HUES6 (cell line): Measurements from ENCODE around the gene FOXP1.

ENCODE experiments used
- H3K27ac ChIP-seq: 2 replicates; pipeline ENCODE4 v1.7.0; 2013; ENCODE audit warnings: low read depth, mild to moderate bottlenecking, low read length, inconsistent platforms
- H3K27me3 ChIP-seq: 2 replicates; pipeline ENCODE4 v1.6.1; 2013; ENCODE audit warnings: low read length; ENCODE audit not compliant: control insufficient read depth, insufficient read depth
- H3K36me3 ChIP-seq: 2 replicates; pipeline ENCODE4 v1.6.1; 2013; ENCODE audit warnings: low read length; ENCODE audit not compliant: control insufficient read depth, insufficient read depth
- H3K4me1 ChIP-seq: 2 replicates; pipeline ENCODE4 v1.6.1; 2013; ENCODE audit warnings: low read length; ENCODE audit not compliant: control insufficient read depth, insufficient read depth
- H3K4me3 ChIP-seq: 2 replicates; pipeline ENCODE4 v1.5.1; 2013; ENCODE audit warnings: low read depth, low read length
- H3K9ac ChIP-seq: one replicate; pipeline ENCODE4 v1.6.1; 2013; ENCODE audit warnings: mild to moderate bottlenecking, low read length
- H3K9me3 ChIP-seq: 2 replicates; pipeline ENCODE4 v1.6.1; 2013; ENCODE audit warnings: low read depth, low read length; ENCODE audit not compliant: control insufficient read depth, insufficient read depth

Gene FOXP1

GRCh38 chr3:71313844-71314243 is 269.7 kb downstream of the FOXP1 start:
- no peaks in the 10 kb centered on the region for H3K27me3 ChIP-seq
- no peaks in the 10 kb centered on the region for H3K36me3 ChIP-seq
- H3K27ac ChIP-seq: no peak overlapping the region
- peaks cover 18% of the 10 kb centered on the region for H3K4me1 ChIP-seq
- H3K9me3 ChIP-seq: no peaks in the 10 kb centered on the region
- no peak overlapping the region for H3K4me3 ChIP-seq
- no peak overlapping the region for H3K9ac ChIP-seq

GRCh38 chr3:71312461-71312860 is 271.1 kb downstream of the FOXP1 start:
- no peaks in the 10 kb centered on the region for H3K27me3 ChIP-seq
- H3K9ac ChIP-seq: no peak overlapping the region
- no peaks in the 10 kb centered on the region for H3K36me3 ChIP-seq
- peaks cover 26% of the 10 kb centered on the region for H3K4me1 ChIP-seq
- no peaks in the 10 kb centered on the region for H3K9me3 ChIP-seq
- H3K27ac ChIP-seq: no peak overlapping the region
- H3K4me3 ChIP-seq: no peak overlapping the region

GRCh38 chr3:71311661-71312046 is 271.9 kb downstream of the FOXP1 start:
- Histone ChIP-seq H3K36me3 (no peaks in the 10 kb centered on the region), H3K9ac (no peak overlapping the region), H3K4me1 (peaks cover 32% of the 10 kb centered on the region), H3K4me3 (no peak overlapping the region), H3K27me3 (no peaks in the 10 kb centered on the region), H3K27ac (no peak overlapping the region), H3K9me3 (no peaks in the 10 kb centered on the region)

- Histone ChIP-seq H3K27ac (no peak overlapping the region), H3K4me3 (no peak overlapping the region), H3K4me1 (peaks cover 37% of the 10 kb centered on the region), H3K27me3 (no peaks in the 10 kb centered on the region), H3K9ac (no peak overlapping the region), H3K9me3 (no peaks in the 10 kb centered on the region), H3K36me3 (no peaks in the 10 kb centered on the region)
Observed at GRCh38 chr3:71310980-71311660, 272.4 kb downstream of the FOXP1 start.

GRCh38 chr3:71310359-71310979 is 273.1 kb downstream of the FOXP1 start:
- Histone ChIP-seq H3K9me3 (no peaks in the 10 kb centered on the region), H3K27me3 (no peaks in the 10 kb centered on the region), H3K4me1 (peaks cover 38% of the 10 kb centered on the region), H3K9ac (no peak overlapping the region), H3K36me3 (no peaks in the 10 kb centered on the region), H3K27ac (no peak overlapping the region), H3K4me3 (no peak overlapping the region)

- H3K4me3 ChIP-seq: no peak overlapping the region
- peaks cover 40% of the 10 kb centered on the region for H3K4me1 ChIP-seq
- no peak overlapping the region for H3K27ac ChIP-seq
- no peak overlapping the region for H3K9ac ChIP-seq
- H3K36me3 ChIP-seq: no peaks in the 10 kb centered on the region
- H3K27me3 ChIP-seq: no peaks in the 10 kb centered on the region
- no peaks in the 10 kb centered on the region for H3K9me3 ChIP-seq
Observed at GRCh38 chr3:71309886-71310285, 273.6 kb downstream of the FOXP1 start.

GRCh38 chr3:71309342-71309741 is 274.2 kb downstream of the FOXP1 start:
- Histone ChIP-seq H3K9ac (no peak overlapping the region), H3K27ac (no peak overlapping the region), H3K27me3 (no peaks in the 10 kb centered on the region), H3K4me3 (no peak overlapping the region), H3K4me1 (peaks cover 41% of the 10 kb centered on the region), H3K36me3 (no peaks in the 10 kb centered on the region), H3K9me3 (no peaks in the 10 kb centered on the region)

GRCh38 chr3:71308836-71309235 is 274.7 kb downstream of the FOXP1 start:
- Histone ChIP-seq H3K9me3 (no peaks in the 10 kb centered on the region), H3K27ac (no peak overlapping the region), H3K27me3 (no peaks in the 10 kb centered on the region), H3K4me3 (no peak overlapping the region), H3K9ac (no peak overlapping the region), H3K36me3 (no peaks in the 10 kb centered on the region), H3K4me1 (peaks cover 46% of the 10 kb centered on the region)

GRCh38 chr3:71307991-71308697 is 275.4 kb downstream of the FOXP1 start:
- Histone ChIP-seq H3K36me3 (no peaks in the 10 kb centered on the region), H3K4me3 (no peak overlapping the region), H3K27ac (no peak overlapping the region), H3K4me1 (peaks cover 50% of the 10 kb centered on the region), H3K9ac (no peak overlapping the region), H3K9me3 (no peaks in the 10 kb centered on the region), H3K27me3 (no peaks in the 10 kb centered on the region)

GRCh38 chr3:71305231-71306206 is 278.0 kb downstream of the FOXP1 start:
- Histone ChIP-seq H3K9me3 (no peaks in the 10 kb centered on the region), H3K4me1 (peaks cover 66% of the 10 kb centered on the region), H3K36me3 (no peaks in the 10 kb centered on the region), H3K27me3 (no peaks in the 10 kb centered on the region), H3K4me3 (peak overlapping the region; percentile 61), H3K9ac (peak overlapping the region; percentile 67), H3K27ac (peak overlapping the region; percentile 44; the same call in 1 of the 2 replicates)
